Keratinocyte (primary cell): ENCODE results near the gene CUTA. TPM values are rescaled to one million over a fixed set of nuclear protein-coding genes. Genes with fewer than 3 reads are reported as not detected.

ENCODE experiments used
- DNase-seq: peaks from one replicate; pipeline ENCODE4 v3.0.0-alpha.2; 2011; ENCODE audit warnings: low read depth, missing footprints, low spot score
- FAIRE-seq: peaks from 2 replicates; lab custom pipeline; 2011; peaks lifted over from hg19 to GRCh38; lab: Jason Lieb, UNC
- H2AFZ ChIP-seq: 2 replicates; pipeline ENCODE4 v1.6.0; 2012; ENCODE audit warnings: low read length, control low read depth, inconsistent platforms; ENCODE audit not compliant: control insufficient read depth
- H3K27ac ChIP-seq: 2 replicates; pipeline ENCODE4 v1.5.1; 2011; ENCODE audit warnings: low read length; ENCODE audit not compliant: control insufficient read depth, insufficient read depth
- H3K27me3 ChIP-seq: 3 replicates; pipeline ENCODE4 v1.6.0; 2011; ENCODE audit warnings: low read length; ENCODE audit not compliant: control insufficient read depth, insufficient read depth; ENCODE audit errors: extremely low read depth
- H3K36me3 ChIP-seq, 2 experiments: 2 replicates in 1 of 2; 3 replicates in 1 of 2; pipeline ENCODE4 v1.5.1; 2011; ENCODE audit warnings: low read length in 2 of 2, mild to moderate bottlenecking in 1 of 2; ENCODE audit not compliant: control insufficient read depth in 2 of 2, insufficient read depth in 2 of 2; ENCODE audit errors: extremely low read depth in 1 of 2
- H3K4me1 ChIP-seq: 3 replicates; pipeline ENCODE4 v1.5.1; 2011; ENCODE audit warnings: low read length; ENCODE audit not compliant: control insufficient read depth, insufficient read depth; ENCODE audit errors: extremely low read depth
- H3K4me2 ChIP-seq: 3 replicates; pipeline ENCODE4 v1.6.0; 2011; ENCODE audit warnings: low read depth, low read length; ENCODE audit not compliant: control insufficient read depth, insufficient read depth; ENCODE audit errors: extremely low read depth
- H3K4me3 ChIP-seq, 3 experiments: fragments of 200-600 bp in 1 of 3; sonication (generic) in 1 of 3; 2 replicates in 2 of 3; 3 replicates in 1 of 3; pipeline ENCODE4 v1.5.1; 2011 to 2016; ENCODE audit warnings: low read length in 3 of 3, mild to moderate bottlenecking in 3 of 3, control low read depth in 2 of 3, inconsistent platforms in 1 of 3, low read depth in 1 of 3, mixed read lengths in 1 of 3, mixed run types in 1 of 3, moderate library complexity in 1 of 3; ENCODE audit not compliant: control insufficient read depth in 2 of 3, insufficient read depth in 2 of 3; ENCODE audit errors: extremely low read depth in 1 of 3
- H3K79me2 ChIP-seq: 2 replicates; pipeline ENCODE4 v1.6.0; 2012; ENCODE audit warnings: low read length; ENCODE audit not compliant: control insufficient read depth, insufficient read depth
- H3K9ac ChIP-seq: 3 replicates; pipeline ENCODE4 v1.6.0; 2011; ENCODE audit warnings: low read length; ENCODE audit not compliant: control insufficient read depth, insufficient read depth; ENCODE audit errors: extremely low read depth
- H3K9me1 ChIP-seq: 3 replicates; pipeline ENCODE4 v1.6.0; 2011; ENCODE audit warnings: low read length; ENCODE audit not compliant: control insufficient read depth, insufficient read depth; ENCODE audit errors: extremely low read depth
- H3K9me3 ChIP-seq: 2 replicates; pipeline ENCODE4 v1.5.1; 2012; ENCODE audit warnings: low read depth, low read length; ENCODE audit not compliant: control insufficient read depth
- H4K20me1 ChIP-seq: 3 replicates; pipeline ENCODE4 v1.6.0; 2011; ENCODE audit warnings: low read length; ENCODE audit not compliant: control insufficient read depth, insufficient read depth; ENCODE audit errors: extremely low read depth
- CTCF ChIP-seq, 3 experiments: IDR thresholded peaks in 1 of 3; conservative IDR thresholded peaks in 1 of 3; optimal IDR thresholded peaks in 1 of 3; 2 replicates in 2 of 3; 3 replicates in 1 of 3; pipeline versions ENCODE3 to v1.5.1; 2011; ENCODE audit warnings: low read length in 3 of 3, mild to moderate bottlenecking in 3 of 3, moderate library complexity in 2 of 3, control low read depth in 1 of 3, inconsistent platforms in 1 of 3; ENCODE audit not compliant: insufficient read depth in 2 of 3; ENCODE audit errors: extremely low read depth in 1 of 3
- EZH2 ChIP-seq: IDR thresholded peaks from one replicate; pipeline ENCODE4 v1.6.1; 2012; ENCODE audit warnings: inconsistent platforms, mild to moderate bottlenecking, low read length, moderate library complexity
- dilution Hi-C: fragments of 300-500 bp; cut with MboI; formaldehyde crosslinking; loops from one replicate; pipeline ENCODE4 v1.7.0; 2020; ENCODE audit warnings: low sequenced_read_pairs; ENCODE audit not compliant: extremely low pct_ligation_motif_present
- polyA plus RNA-seq, 5 experiments: library from polyadenylated mRNA; depleted of rRNA in 3 of 5; stranded (reverse) in 3 of 5; stranded (forward) in 1 of 5; unstranded in 1 of 5; fragments of >200 nt; gene quantifications; 1 replicate in 1 of 5; 2 replicates in 3 of 5; 3 replicates in 1 of 5; pipeline versions ENCODE4 v1.2.1 to v1.2.3, GENCODE V29; 2011 to 2012; ENCODE audit warnings: missing spikeins in 2 of 5, low read depth in 1 of 5, low replicate concordance in 1 of 5

CUTA gene
- polyA plus RNA-seq, 1 donor (not counting 4 experiments of a cell fraction or from before 2014, with no cell fraction given): 178 TPM

GRCh38 chr6:33455051-33455450 lies 37.1 kb upstream of the CUTA start:
- Histone ChIP-seq H4K20me1 (no peaks in the 10 kb centered on the region), H3K4me3 (peak overlapping the region; percentile 67 to 93 (median 91)), H3K4me1 (peaks cover 5% of the 10 kb centered on the region), H3K9ac (peak overlapping the region; percentile 84), H3K79me2 (peaks cover 18% of the 10 kb centered on the region), H3K27ac (peak overlapping the region; percentile 62), H3K36me3 (peaks cover 3 to 10% of the 10 kb centered on the region in 2 experiments), H2AFZ (peak overlapping the region; percentile 89), H3K9me1 (peaks cover 2% of the 10 kb centered on the region), H3K9me3 (no peaks in the 10 kb centered on the region), H3K27me3 (no peaks in the 10 kb centered on the region), H3K4me2 (peak overlapping the region; percentile 97)
- DNase-seq: no peak
- dilution Hi-C loops: no loop called here
- FAIRE-seq: no peak
- TF ChIP-seq CTCF (optimal IDR thresholded peaks at IDR 0.05 in 1 of 3, IDR thresholded peaks at IDR 0.05 in 1 of 3, conservative IDR thresholded peaks at IDR 0.05 in 1 of 3; ENCODE audit: extremely low read depth in 1 of 3, insufficient read depth in 2 of 3, low read length in 3 of 3) (no peak), EZH2 (no peak)

GRCh38 chr6:33454009-33454946 lies 36.4 kb upstream of the CUTA start, which contains the start of gene ZBTB9:
Gene ZBTB9, plus strand, starts transcription at chr6:33454576. Its CDS starts 525 bp downstream, at chr6:33455101.
- Histone ChIP-seq H3K9me1 (peaks cover 2% of the 10 kb centered on the region), H3K79me2 (peaks cover 18% of the 10 kb centered on the region), H3K4me2 (peak within 1 kb of the TSS; percentile 97), H3K9ac (peak within 1 kb of the TSS; percentile 84), H3K4me1 (peaks cover 5% of the 10 kb centered on the region), H3K36me3 (peaks cover 3 to 10% of the 10 kb centered on the region in 2 experiments), H3K27me3 (no peaks in the 10 kb centered on the region), H3K9me3 (no peaks in the 10 kb centered on the region), H3K4me3 (peak within 1 kb of the TSS; percentile 67 to 93 (median 91)), H4K20me1 (no peaks in the 10 kb centered on the region), H2AFZ (peak within 1 kb of the TSS; percentile 89), H3K27ac (peak within 1 kb of the TSS; percentile 68)
- DNase-seq (peak; percentile 81), FAIRE-seq (peak; percentile 36)
- TF ChIP-seq EZH2 (no peak), CTCF (optimal IDR thresholded peaks at IDR 0.05 in 1 of 3, IDR thresholded peaks at IDR 0.05 in 1 of 3, conservative IDR thresholded peaks at IDR 0.05 in 1 of 3; ENCODE audit: extremely low read depth in 1 of 3, insufficient read depth in 2 of 3, low read length in 3 of 3) (no peak)
- dilution Hi-C loops: no loop called here
